ENCODE measurements around the gene XYLT1. TPM values are rescaled to one million over a fixed set of nuclear protein-coding genes. Genes with fewer than 3 reads are reported as not detected.
A peak's percentile ranks its signal among the peaks of the same experiment; 100 is the strongest.

XYLT1 gene
- total RNA-seq, 1 donor from 2014 or later, result 14.5 TPM

DNA sequence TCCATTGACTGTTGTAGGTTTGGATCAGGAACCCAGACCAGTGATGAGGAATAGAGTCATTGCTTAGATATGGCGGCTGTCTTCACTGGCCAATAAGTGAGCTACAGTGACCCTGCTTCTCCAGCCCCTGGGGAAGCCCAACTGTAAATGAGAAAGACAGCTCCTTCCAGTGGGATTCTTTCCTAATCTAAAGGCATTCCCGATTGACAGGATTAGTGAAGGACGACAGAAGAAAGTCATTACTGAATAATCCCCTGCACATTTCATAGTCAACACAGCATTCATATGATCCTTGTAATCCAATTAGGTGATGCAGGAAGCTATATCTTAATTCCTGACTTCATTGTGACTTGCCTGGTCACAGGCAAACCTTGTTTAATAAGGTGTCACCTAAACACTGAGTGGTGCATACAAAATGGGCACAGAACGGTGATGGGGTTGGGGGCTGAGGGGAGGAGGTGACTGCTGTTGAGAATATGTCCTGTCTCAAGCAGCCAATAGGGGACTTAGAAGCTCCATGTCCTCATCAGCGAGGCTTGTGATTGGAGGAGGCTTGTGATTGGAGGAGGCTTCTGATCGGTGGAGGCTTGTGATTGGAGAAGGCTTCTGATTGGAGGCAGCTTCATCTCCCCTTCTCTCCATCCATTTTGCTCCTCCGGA, 242.6 kb downstream of the XYLT1 start:
- no peak for DNase-seq

DNA sequence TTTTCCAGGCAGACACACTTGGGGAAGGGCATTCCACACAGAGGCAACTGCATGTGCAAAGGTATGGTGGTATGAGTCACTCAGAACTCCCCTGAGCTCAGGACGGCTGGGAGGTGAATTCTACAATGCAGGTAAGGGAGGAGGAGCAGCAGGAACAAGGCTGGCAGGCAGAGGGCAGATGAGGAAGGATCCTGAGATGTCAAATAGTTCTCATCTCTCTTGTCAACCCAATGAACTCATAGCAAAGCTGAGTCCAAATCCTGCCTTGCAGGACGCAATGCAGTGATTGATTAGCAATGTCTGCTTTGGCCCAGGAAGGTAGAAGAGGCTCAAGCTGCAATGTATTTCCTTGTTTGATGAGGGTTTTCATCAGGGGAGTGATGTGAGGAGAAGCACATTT, 243.5 kb downstream of the XYLT1 start:
- DNase-seq, result no peak

DNA sequence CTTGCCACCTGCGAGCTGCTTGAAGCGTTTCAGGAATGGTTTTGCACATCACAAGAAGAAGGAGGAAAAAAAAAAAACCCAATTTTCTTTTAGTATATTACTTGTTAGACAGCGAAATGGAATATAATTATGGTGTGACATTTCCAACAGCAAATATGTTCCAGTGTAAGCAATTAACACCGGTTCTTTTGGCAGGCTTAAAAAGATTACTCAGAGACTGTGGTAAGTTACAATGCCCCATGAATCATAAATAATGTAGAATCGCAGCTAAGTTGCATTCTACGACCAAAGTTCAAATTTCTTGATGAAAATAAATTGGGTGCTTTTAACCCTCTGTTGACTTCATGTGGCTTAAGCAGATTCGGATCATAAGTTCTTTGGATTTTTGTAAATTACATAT, 245.2 kb downstream of the XYLT1 start:
- no peak for DNase-seq

DNA sequence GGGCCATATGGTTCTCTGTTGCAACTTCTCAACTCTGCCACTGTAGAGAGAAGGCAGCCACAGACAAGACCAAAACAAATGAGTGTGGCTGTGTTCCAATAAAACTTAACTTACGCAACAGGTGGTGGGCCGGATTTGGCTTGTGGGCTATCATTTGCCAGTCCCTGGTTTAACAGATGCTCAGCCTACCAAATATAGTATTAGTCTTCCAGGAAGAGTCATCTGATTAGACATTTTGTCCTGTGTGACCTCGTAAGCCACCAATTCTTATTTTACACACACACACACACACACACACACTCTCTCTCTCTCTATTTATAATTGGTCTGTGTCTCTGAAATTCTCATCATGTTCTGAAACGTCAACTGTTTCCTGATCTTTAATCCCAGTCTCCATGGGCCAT, 245.9 kb downstream of the XYLT1 start:
- peak; percentile 96 for DNase-seq

DNA sequence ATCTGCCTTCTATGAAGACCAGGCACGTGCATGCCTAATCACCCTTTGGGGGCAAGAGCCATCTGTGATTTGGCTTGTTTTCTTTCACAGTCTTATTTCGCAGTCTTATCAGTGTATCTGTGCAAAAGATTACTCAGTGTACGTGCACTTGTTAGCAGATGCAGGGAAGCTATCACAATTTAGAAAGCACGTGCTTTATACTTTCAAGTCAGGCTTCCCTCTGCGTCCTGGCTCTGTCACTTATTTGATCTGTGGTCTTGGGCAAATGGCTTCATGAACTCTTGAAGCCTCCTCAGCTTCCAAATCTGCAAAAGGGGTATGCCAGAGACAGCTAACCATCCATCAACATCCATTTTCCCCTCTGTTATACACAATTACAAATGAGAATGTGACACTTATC, 246.4 kb downstream of the XYLT1 start:
- no peak for DNase-seq

DNA sequence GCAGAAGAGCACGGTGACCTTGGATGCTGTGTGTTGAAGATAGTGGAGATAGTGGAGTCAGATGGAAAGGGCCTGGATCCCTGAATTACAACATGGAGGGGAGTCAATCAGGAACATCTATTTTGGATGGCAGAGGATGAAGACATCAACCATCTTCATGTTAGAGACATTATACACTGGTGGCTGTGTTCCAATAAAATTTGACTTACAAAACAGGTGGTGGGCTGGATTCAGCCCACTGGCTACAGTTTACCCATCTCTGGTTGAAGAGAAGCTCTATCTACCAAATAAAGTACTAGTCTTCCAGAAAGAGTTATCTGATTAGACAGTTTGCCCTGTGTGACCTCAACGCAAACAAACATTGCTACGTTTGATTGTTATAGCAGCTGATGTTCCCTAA, 247.2 kb downstream of the XYLT1 start:
- no peak for DNase-seq

DNA sequence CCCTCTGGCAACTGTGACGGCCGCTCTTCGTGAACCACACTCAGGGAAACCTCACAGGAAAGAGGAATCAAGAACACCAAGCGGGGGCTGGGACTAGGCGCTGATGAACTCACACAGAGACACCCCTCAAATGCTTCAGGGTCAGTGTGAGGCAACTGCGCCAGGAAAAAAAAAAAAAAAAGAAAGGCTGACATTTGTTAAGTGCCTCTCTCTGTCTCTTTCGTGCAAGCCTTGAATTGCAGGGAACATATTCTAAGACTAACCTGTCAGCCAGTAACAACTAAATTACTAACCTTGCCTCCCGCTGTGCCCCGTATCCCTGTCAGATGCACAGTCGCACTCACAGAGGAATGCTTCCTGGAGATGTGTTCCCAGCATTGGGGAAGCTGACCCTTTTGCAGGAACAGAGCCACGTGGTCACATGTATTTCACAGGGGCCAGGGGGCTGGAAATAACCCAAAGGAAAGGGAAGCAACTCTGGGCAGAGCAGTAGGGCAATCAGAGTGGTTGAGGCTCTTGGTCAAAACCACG, 247.8 kb downstream of the XYLT1 start:
- peak; percentile 24 for DNase-seq

DNA sequence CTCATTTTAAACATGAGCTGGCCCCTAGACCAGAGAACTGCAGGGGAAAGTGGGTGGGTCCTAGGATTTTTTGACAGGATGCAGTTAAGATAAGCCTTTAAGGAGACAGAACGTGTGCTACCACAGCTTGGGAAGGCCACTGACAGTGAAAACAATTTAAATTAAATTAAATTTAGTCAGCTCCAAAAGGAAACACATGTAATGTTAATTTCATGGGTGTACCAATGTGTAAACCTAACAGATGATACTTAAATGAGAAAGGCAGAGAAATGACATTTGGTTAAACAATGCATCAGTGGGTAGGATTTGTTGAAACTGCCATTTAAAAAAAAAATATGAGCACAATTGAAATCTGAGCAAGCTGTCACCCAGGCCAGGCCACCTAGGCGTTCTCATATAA, 250.8 kb downstream of the XYLT1 start:
- DNase-seq, result no peak

DNA sequence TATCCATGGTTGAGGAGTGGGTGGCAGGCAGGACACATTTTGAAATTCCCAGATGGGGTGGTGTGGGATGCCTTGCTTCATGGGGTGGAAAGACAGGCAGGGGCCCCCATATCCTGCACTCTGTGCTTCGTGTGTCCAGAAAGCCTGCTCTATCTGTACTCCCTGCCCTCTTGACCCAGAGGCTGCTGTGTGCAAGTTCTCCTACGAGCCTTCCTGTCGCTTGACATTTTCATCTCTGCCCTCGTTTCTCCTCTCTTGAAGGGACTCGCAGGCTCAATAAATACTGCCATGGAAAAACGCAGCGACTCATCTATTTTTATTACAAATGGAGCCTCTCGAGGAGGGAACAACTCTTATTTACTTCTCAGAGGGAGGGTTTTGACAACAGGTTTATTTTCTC, 254.8 kb downstream of the XYLT1 start:
- no peak for DNase-seq

DNA sequence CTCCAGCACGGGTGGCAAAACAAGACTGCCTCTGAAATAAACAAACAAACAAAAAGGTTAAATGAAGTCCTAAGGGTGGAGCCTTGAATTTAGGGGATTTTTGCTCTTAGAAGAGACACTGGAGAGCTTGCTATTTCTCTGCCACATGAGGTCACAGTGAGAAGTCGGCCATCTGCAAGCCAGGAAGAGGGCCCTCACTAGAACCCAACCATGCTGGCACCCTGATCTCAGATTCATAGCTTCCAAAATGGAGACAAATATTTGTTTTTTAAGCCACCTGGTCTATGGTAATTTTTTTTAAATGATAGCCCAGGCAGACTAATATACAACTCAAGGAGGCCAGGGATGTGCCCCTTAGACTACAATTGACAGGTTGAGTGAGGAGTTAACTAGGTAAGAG, 255.5 kb downstream of the XYLT1 start:
- no peak for DNase-seq

DNA sequence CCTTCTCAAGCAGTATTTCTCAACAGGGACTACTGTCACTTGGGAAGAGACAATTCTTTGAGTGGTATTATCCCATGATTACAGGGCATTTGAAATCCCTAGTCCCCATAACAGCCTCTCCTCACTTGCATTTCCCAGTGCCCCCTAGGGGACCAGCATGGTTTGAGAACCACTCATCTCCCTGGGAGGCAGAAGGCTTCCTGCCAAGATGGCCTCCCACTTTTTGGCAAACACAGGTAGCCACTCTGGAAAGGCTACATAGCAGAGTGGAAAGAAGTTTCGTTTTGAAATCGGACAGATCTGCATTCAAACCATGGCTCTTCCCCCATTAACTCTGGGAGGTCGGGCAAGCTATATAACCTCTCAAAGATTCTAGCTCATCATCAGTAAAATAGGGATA, 256.8 kb downstream of the XYLT1 start:
- DNase-seq, result no peak

DNA sequence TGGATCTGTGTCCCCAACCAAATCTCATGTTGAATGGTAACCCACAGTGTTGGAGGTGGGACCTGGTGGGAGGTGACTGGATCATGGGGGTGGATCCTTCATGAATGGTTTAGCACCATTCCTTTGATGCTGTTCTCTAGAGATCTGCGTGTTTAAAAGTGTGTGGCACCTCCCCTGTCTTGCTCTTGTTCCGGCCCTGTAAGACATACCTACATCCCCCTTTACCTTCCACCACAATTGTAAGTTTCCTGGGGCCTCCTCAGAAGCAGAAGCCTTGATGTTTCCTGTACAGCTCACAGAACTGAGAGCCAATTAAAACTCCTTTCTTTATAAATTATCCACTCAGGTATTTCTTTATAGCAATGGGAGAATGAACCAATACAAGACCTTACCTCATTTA, 257.7 kb downstream of the XYLT1 start:
- DNase-seq, result no peak

DNA sequence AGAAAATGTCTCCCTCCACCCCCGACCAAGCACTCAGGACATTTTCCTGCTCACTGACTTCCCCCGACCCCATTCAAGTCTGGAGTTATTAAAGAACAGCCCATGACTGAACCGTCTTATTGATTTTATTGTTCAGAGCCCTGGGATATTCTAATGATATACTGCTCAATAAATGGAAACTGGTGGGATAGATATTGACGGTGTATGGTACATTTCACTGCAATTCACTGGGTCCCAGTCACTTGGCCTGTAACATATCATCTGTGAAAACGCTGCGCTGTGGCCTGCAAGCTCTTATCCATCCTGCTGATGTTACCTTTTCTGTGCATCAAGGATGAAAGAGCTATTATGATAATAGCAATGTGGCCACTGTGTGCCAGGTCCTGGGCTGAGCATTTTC, 258.2 kb downstream of the XYLT1 start:
- DNase-seq, result no peak

DNA sequence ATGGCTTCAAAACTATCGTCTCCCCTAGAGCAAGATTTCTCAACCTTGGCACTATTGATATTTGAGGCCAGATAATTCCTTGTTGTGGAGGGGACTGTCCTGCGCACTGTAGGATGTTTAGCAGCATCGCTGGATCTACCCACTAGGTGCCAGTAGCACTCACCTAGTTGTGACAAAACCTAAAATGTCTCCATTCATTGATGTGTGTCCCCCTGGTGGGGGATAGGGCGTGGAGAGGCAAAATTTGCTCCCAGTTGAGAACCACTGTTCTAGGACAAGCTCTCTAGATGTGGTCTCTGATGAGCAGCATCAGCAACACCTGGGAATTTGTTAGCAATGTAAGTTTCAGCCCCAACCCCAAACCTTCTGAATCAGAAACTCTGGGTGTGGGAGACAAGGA, 259.0 kb downstream of the XYLT1 start:
- DNase-seq, result no peak

DNA sequence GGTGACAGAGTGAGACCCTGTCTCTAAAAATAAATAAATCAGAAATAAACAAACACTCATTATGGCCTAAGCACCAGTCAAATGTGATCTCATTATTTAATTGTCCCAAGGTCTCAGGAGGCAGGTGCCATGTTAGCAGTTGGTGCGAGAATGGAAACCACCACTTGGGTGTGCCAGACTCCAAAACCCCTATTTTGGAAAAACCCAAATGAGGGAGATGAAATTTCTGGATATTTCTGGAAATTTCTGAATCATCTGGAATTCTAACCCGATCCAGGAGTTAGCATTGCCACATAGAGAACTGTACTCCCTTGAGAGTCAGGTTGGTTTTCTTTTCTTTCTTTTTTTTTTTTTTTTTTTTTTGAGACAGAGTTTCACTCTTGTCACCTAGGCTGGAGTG, 264.0 kb downstream of the XYLT1 start:
- DNase-seq, result no peak

DNA sequence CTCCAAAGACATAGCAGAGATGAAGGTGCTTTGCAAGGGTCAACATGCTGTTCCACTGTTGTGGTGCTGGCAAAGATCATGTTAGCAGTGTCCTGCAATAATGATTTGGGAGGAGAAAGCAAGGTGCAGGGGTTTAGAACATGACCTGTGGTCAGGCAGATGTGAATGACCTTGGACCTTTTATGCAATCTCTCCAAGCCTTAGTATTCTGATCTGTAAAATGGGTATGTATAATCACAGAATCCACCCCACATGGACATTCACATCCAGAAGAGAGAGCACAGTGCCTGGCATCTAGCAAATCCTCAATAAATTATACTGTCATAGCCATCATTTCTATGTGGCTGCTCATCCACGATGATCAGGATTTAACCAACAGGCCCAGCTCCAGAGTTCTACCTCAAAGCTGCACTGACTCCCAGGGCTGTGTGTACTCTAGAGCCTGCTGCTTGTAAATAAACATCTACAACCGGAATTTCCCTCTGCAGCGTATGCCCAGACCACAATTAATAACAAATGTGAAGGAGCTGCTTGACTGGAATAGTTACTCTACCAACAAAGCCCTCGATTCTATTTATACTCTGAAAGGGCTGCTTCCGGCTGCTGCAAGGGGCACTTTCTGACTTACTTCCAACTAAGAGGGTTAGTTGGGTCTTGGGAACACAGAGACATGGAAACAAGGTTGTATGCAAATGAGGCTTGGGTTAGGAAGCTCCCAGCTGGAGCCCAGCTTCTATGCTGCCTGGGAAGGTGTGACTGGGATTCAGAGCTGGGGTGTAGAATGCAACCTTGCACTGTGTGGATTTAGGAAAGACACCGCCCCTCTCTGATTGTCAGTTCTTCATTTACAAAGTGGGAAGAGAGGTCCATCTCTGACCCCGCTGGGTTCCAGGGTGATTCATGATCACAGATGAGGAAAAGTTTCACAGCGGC, 265.2 kb downstream of the XYLT1 start:
- DNase-seq, result peak; percentile 62

DNA sequence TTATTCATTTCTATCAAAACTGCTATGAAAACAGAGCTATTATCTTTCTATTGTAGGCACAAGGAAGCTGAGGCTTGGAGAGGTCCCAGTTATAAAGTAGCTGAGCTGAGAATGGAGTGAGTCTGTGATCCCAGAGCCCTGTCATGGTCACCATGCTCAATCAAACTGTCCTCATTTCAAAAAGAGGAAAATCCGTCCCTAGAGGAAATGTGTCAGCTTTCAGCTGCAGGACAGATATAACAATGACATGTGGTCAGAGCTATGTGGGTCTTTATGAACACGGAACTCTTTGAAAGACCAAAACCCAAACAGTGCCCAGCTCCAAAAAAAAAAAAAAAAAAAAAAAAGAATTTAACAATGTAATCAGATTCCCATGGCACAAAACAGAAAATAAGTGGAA, 266.1 kb downstream of the XYLT1 start:
- no peak for DNase-seq

DNA sequence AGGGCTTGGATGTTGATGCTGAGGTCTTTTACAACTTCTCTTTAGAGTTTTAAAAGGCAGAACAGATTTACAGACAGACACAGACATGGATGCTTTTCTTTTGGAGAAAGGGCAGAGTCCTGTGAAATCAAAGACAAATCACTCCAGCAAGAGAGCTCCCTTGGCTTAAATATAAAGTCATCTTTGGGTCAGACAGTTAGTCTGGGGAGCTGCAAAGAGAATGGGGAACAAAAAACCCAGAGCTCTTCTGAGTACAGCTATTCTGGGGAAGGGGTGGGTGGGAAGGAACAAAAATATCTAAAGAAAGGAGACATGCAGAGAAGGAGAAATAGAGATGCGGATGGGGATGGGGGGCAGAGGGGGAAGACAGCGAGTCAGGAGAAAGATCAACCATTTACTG, 266.6 kb downstream of the XYLT1 start:
- DNase-seq, result no peak

DNA sequence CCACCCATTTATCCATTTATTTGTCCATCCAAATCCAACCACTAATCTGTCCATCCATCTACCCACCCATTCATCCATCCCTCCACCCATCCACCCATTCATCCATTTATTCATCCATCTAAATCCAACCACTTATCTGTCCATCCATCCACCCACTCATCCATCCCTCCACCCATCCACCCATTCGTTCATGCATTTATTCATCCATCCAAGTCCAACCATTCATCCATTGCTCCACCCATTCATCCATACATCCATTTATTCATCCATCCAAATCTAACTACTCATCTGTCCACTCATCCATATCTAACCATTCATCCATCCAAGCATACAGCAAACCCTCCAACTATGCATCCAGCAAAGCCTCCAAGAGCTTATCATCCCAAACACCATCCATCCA, 267.3 kb downstream of the XYLT1 start:
- DNase-seq, result no peak

DNA sequence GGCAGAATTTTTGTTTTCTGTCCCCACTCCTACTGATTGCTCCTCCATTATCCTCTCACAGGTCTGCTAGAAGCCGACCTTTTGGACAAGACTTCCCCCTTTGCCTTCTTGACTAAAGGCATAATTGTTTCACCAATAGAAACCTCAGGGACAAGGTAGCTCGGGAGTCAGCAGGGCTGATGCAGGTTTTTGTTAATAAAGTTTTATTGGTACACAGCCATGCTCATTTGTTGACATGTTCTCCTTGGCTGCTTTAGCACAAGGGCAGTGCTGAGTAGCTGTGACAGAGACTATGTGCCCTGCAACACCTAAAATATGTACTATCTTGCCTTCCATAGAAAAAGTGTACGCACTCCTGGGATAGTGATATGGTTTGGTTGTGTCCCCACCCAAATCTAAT, 271.6 kb downstream of the XYLT1 start:
- no peak for DNase-seq

DNA sequence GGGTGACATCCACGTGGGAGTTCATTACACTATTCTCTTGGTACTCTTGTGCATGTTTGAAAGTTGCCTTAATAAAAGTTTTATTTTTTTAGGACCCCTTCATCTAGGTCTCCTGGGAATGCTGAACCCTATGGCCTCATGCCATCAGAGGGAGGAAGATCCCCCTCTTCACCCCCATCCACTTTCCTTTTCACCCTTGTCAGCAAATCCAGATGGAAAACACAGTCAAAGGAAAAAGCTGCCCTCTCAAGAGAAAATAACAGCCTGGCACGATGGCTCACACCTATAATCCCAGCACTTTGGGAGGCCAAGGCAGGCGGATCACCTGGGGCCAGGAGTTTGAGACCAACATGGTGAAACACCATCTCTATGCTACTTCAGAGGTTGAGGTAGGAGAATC, 274.2 kb downstream of the XYLT1 start:
- no peak for DNase-seq

DNA sequence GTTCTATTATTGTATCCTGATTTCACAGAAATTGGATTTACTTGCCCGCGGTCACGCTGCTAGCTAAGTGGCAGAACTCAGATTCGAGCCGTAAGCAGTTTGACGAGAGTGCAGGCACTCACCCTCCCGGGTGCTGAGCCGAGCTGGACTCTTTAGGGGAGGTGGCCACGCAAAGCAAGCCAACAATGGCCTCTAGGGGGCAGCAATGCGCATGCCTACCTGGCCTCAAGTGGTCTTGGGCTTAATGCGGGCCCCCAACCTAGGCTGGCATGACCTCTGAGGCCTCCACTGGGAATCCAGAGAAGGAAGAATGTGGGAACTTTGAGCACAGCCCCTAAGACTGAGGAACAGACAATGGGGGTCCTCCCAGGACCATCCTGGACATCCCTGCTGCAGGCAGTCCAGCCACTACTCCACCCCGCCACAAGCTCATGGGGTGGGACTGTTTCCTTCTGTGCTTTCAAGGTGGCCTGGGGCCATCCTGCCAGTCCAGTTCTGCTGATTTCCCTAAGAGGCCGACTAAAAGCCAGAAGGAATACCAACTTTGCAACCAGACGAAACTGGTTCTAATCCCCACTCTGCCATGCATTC, 276.5 kb downstream of the XYLT1 start:
- DNase-seq, result peak; percentile 54

DNA sequence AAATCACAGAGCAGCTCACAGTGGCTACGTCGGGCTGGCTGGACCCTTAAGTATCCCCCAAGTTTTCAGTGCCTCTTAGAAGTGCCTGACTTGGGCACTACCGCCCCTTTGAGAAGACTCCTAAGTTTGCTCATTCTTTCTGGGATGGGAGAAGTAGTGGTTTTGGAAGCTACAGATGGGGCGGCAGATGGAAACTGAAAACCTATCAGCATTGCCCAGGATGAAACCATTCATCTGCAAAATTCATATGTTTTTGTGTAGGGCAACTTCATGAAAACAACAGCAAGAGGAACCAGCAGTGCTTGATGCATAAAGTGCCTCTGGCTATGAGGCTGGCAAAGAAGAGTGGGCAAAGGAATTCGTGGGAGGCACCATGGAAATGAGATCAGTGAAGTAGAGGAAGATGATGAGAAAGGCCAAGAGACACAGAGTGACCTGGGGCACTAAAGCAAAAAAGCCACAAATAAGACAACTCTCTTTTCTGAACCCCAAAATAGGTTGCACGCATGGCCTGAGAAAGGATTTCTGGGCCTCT, 277.1 kb downstream of the XYLT1 start:
- DNase-seq, result no peak

Measured in tongue (tissue), 2 donors.